Endothelial cell (in vitro differentiated cells): ENCODE results near the gene GDF15. TPM values are rescaled to one million over a fixed set of nuclear protein-coding genes. Genes with fewer than 3 reads are reported as not detected.

Source experiments
- DNase-seq: peaks from one replicate; pipeline ENCODE4 v3.0.0; 2021; ENCODE audit warnings: low spot score
- H3K27ac Mint-ChIP-seq: one replicate; pipeline ENCODE4 v1.8.0; 2021; ENCODE audit warnings: mixed read lengths, inconsistent platforms; ENCODE audit not compliant: unreplicated experiment
- H3K27me3 Mint-ChIP-seq: one replicate; pipeline ENCODE4 v1.8.0; 2021; ENCODE audit warnings: mild to moderate bottlenecking, moderate library complexity, mixed read lengths, inconsistent platforms; ENCODE audit not compliant: unreplicated experiment
- H3K36me3 Mint-ChIP-seq: one replicate; pipeline ENCODE4 v1.8.0; 2021; ENCODE audit warnings: mild to moderate bottlenecking, low read depth, mixed read lengths, inconsistent platforms; ENCODE audit not compliant: unreplicated experiment
- H3K4me1 Mint-ChIP-seq: one replicate; pipeline ENCODE4 v1.8.0; 2021; ENCODE audit warnings: mild to moderate bottlenecking, mixed read lengths, inconsistent platforms; ENCODE audit not compliant: unreplicated experiment
- H3K4me3 Mint-ChIP-seq: one replicate; pipeline ENCODE4 v1.8.0; 2021; ENCODE audit warnings: mild to moderate bottlenecking, mixed read lengths, inconsistent platforms; ENCODE audit not compliant: unreplicated experiment
- H3K9me3 Mint-ChIP-seq: one replicate; pipeline ENCODE4 v1.8.0; 2021; ENCODE audit warnings: mixed read lengths, inconsistent platforms; ENCODE audit not compliant: unreplicated experiment
- CTCF ChIP-seq: fragments of 200-600 bp; sonication (generic); IDR thresholded peaks from one replicate; pipeline ENCODE4 v1.5.0; 2021; ENCODE audit warnings: antibody characterized with exemption; ENCODE audit not compliant: unreplicated experiment
- total RNA-seq: library from RNA; stranded (reverse); fragmentation: NEBNext Ultra II Directional; extraction: Animal tissue kit (Norgen Biotek cat#: 25700); gene quantifications from one replicate; pipeline ENCODE4 v1.2.1, GENCODE V29; 2021; ENCODE audit not compliant: unreplicated experiment

The GDF15 gene
- total RNA-seq, 1 donor from 2014 or later, result 1.3 TPM

GRCh38 chr19:18419195-18419698 is 33.3 kb downstream of the GDF15 start, which contains the start of gene SSBP4:
TSS of gene SSBP4 (plus strand) at chr19:18419398. CDS start at chr19:18419649, 251 bp downstream.
- H3K27me3 Mint-ChIP-seq, result peaks cover 32% of the 10 kb centered on the region
- peak; percentile 84 for DNase-seq
- H3K36me3 Mint-ChIP-seq, result no peaks in the 10 kb centered on the region
- H3K9me3 Mint-ChIP-seq, result no peaks in the 10 kb centered on the region
- H3K4me3 Mint-ChIP-seq, result peak within 1 kb of the TSS; percentile 90
- TF ChIP-seq CTCF, result peak; percentile 23
- peak within 1 kb of the TSS; percentile 57 for H3K27ac Mint-ChIP-seq
- H3K4me1 Mint-ChIP-seq, result peaks cover 17% of the 10 kb centered on the region

- H3K27ac Mint-ChIP-seq, result peak overlapping the region; percentile 72
- no peak for DNase-seq
- peaks cover 32% of the 10 kb centered on the region for H3K27me3 Mint-ChIP-seq
- no peaks in the 10 kb centered on the region for H3K36me3 Mint-ChIP-seq
- H3K4me1 Mint-ChIP-seq, result peaks cover 17% of the 10 kb centered on the region
- H3K9me3 Mint-ChIP-seq, result no peaks in the 10 kb centered on the region
- peak overlapping the region; percentile 90 for H3K4me3 Mint-ChIP-seq
- TF ChIP-seq CTCF, result no peak
These were observed 33.9 kb downstream of the GDF15 start for GRCh38 chr19:18419699-18420460.

GRCh38 chr19:18420930-18421329 is 35.0 kb downstream of the GDF15 start:
- Mint-ChIP-seq H3K27me3 (peaks cover 33% of the 10 kb centered on the region), H3K4me1 (peaks cover 15% of the 10 kb centered on the region), H3K27ac (no peak overlapping the region), H3K4me3 (no peak overlapping the region), H3K36me3 (no peaks in the 10 kb centered on the region), H3K9me3 (no peaks in the 10 kb centered on the region)
- no peak for DNase-seq
- TF ChIP-seq CTCF, result no peak

GRCh38 chr19:18421371-18421959 is 35.5 kb downstream of the GDF15 start:
- peaks cover 15% of the 10 kb centered on the region for H3K4me1 Mint-ChIP-seq
- peaks cover 30% of the 10 kb centered on the region for H3K27me3 Mint-ChIP-seq
- DNase-seq, result no peak
- no peaks in the 10 kb centered on the region for H3K36me3 Mint-ChIP-seq
- TF ChIP-seq CTCF, result no peak
- H3K4me3 Mint-ChIP-seq, result peak overlapping the region; percentile 56
- H3K27ac Mint-ChIP-seq, result no peak overlapping the region
- H3K9me3 Mint-ChIP-seq, result no peaks in the 10 kb centered on the region
